NT2/D1 (cell line): ENCODE measurements around the gene MAP2K7.

Source experiments
- YY1 ChIP-seq: IDR thresholded peaks from 2 replicates; pipeline ENCODE4 v1.6.1; 2011; ENCODE audit not compliant: insufficient read length, insufficient read depth
- ZNF274 ChIP-seq: IDR thresholded peaks from 2 replicates; pipeline ENCODE4 v1.6.1; 2011; ENCODE audit warnings: mild to moderate bottlenecking, low read depth, low read length

DNA sequence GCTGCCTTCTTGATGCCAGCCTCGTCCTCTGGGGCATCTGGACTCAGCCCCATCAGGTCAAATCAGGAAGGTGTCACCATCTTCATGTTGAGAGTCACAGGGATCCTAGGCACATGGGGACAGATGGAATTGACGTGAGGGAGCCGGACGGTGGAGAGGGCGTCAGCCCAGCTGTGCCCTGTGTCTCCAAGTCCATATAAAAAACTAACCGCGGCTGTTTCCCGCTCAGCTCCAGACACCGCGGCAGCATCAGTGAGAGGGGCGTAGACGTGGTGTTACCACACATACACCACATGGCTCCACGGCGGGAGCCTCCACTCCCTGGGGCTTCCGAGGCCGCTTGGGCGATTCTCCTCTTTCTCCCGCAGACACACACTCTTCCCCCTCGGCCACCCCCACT, 23.8 kb upstream of the MAP2K7 start:
- TF ChIP-seq ZNF274 (no peak), YY1 (no peak)
